ENCODE data around the gene EAF1.

DNA sequence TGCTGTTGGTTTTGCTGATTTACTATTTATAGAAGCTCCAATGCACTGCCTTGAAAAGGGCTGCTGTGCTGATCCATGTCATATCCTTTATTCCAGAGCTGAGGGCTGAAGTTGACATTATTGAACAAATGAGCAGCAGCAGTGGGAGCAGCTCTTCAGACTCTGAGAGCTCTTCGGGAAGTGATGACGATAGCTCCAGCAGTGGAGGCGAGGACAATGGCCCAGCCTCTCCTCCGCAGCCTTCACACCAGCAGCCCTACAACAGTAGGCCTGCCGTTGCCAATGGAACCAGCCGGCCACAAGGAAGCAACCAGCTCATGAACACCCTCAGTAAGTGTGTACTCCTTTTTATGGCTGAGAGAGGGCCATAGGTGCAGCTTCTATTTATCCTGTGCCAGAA lies 8.8 kb downstream of the EAF1 start:
- no peak for TF ChIP-seq CTCF (IDR thresholded peaks at IDR 0.05)
- TF ChIP-seq POLR2A (IDR thresholded peaks at IDR 0.05): no peak

Data from adrenal gland (tissue), 5 donors.